ENCODE results near the gene UBE2J2.

Gene UBE2J2

GRCh38 chr1:1245178-1245816 lies 28.4 kb downstream of the UBE2J2 start:
- no peak for TF ChIP-seq CTCF (IDR thresholded peaks at IDR 0.05; ENCODE audit: insufficient read depth, low read length, poor library complexity, severe bottlenecking)
- Histone ChIP-seq H3K36me3 (ENCODE audit: control insufficient read depth, insufficient read depth, low read length) (no peaks in the 10 kb centered on the region), H3K4me3 (replicated peaks; ENCODE audit: low read depth, low read length) (no peak overlapping the region), H3K27me3 (replicated peaks; ENCODE audit: control insufficient read depth, insufficient read depth, low read length) (no peaks in the 10 kb centered on the region; the same call in 1 of the 2 replicates)
- DNase-seq (ENCODE audit: extremely low read depth, insufficient read length) = no peak

GRCh38 chr1:1244192-1244811 lies 29.4 kb downstream of the UBE2J2 start:
- no peak for TF ChIP-seq CTCF (IDR thresholded peaks at IDR 0.05; ENCODE audit: insufficient read depth, low read length, poor library complexity, severe bottlenecking)
- no peak for DNase-seq (ENCODE audit: extremely low read depth, insufficient read length)
- H3K27me3 ChIP-seq (replicated peaks; ENCODE audit: control insufficient read depth, insufficient read depth, low read length) = no peaks in the 10 kb centered on the region; the same call in 1 of the 2 replicates
- no peaks in the 10 kb centered on the region for H3K36me3 ChIP-seq (ENCODE audit: control insufficient read depth, insufficient read depth, low read length)
- H3K4me3 ChIP-seq (replicated peaks; ENCODE audit: low read depth, low read length) = no peak overlapping the region

GRCh38 chr1:1243807-1244191 lies 29.9 kb downstream of the UBE2J2 start:
- Histone ChIP-seq H3K4me3 (replicated peaks; ENCODE audit: low read depth, low read length) (no peak overlapping the region), H3K27me3 (replicated peaks; ENCODE audit: control insufficient read depth, insufficient read depth, low read length) (no peaks in the 10 kb centered on the region; the same call in 1 of the 2 replicates), H3K36me3 (ENCODE audit: control insufficient read depth, insufficient read depth, low read length) (no peaks in the 10 kb centered on the region)
- TF ChIP-seq CTCF (IDR thresholded peaks at IDR 0.05; ENCODE audit: insufficient read depth, low read length, poor library complexity, severe bottlenecking) = no peak
- DNase-seq (ENCODE audit: extremely low read depth, insufficient read length) = no peak

- Histone ChIP-seq H3K4me3 (replicated peaks; ENCODE audit: low read depth, low read length) (no peak overlapping the region), H3K36me3 (ENCODE audit: control insufficient read depth, insufficient read depth, low read length) (no peaks in the 10 kb centered on the region), H3K27me3 (replicated peaks; ENCODE audit: control insufficient read depth, insufficient read depth, low read length) (no peaks in the 10 kb centered on the region; the same call in 1 of the 2 replicates)
- TF ChIP-seq CTCF (IDR thresholded peaks at IDR 0.05; ENCODE audit: insufficient read depth, low read length, poor library complexity, severe bottlenecking) = no peak
- DNase-seq (ENCODE audit: extremely low read depth, insufficient read length) = no peak
Measured at GRCh38 chr1:1243266-1243660, 30.4 kb downstream of the UBE2J2 start.

GRCh38 chr1:1242461-1243265 lies 31.0 kb downstream of the UBE2J2 start:
- H3K27me3 ChIP-seq (replicated peaks; ENCODE audit: control insufficient read depth, insufficient read depth, low read length) = no peaks in the 10 kb centered on the region; the same call in 1 of the 2 replicates
- H3K4me3 ChIP-seq (replicated peaks; ENCODE audit: low read depth, low read length) = no peak overlapping the region
- no peak for DNase-seq (ENCODE audit: extremely low read depth, insufficient read length)
- TF ChIP-seq CTCF (IDR thresholded peaks at IDR 0.05; ENCODE audit: insufficient read depth, low read length, poor library complexity, severe bottlenecking) = no peak
- H3K36me3 ChIP-seq (ENCODE audit: control insufficient read depth, insufficient read depth, low read length) = no peaks in the 10 kb centered on the region

Data from GM06990 (cell line).